Measurements from ENCODE around the gene RIN2. TPM values are rescaled to one million over a fixed set of nuclear protein-coding genes. Genes with fewer than 3 reads are reported as not detected.

The RIN2 gene
- total RNA-seq, 1 donor from 2014 or later: not detected

GRCh38 chr20:19725373-19725772 lies 32.7 kb upstream of the RIN2 start:
- DNase-seq (ENCODE audit: low spot score): no peak
- Mint-ChIP-seq H3K9me3 (no peaks in the 10 kb centered on the region), H3K4me3 (ENCODE audit: low read depth) (no peak overlapping the region), H3K27me3 (ENCODE audit: low read depth) (no peaks in the 10 kb centered on the region), H3K4me1 (ENCODE audit: low read depth) (no peaks in the 10 kb centered on the region), H3K36me3 (ENCODE audit: low read depth) (no peaks in the 10 kb centered on the region), H3K27ac (no peak overlapping the region)
- intact Hi-C loops (cut with micrococcal nuclease): no loop called here

- H3K27ac Mint-ChIP-seq: no peak overlapping the region
- H3K9me3 Mint-ChIP-seq: no peaks in the 10 kb centered on the region
- no peak overlapping the region for H3K4me3 Mint-ChIP-seq (ENCODE audit: low read depth)
- intact Hi-C loops (cut with micrococcal nuclease): no loop called here
- H3K36me3 Mint-ChIP-seq (ENCODE audit: low read depth): no peaks in the 10 kb centered on the region
- no peaks in the 10 kb centered on the region for H3K4me1 Mint-ChIP-seq (ENCODE audit: low read depth)
- no peaks in the 10 kb centered on the region for H3K27me3 Mint-ChIP-seq (ENCODE audit: low read depth)
- DNase-seq (ENCODE audit: low spot score): no peak
Observed at GRCh38 chr20:19725814-19726525, 32.1 kb upstream of the RIN2 start.

- intact Hi-C loops (cut with micrococcal nuclease): no loop called here
- H3K27ac Mint-ChIP-seq: no peak overlapping the region
- no peaks in the 10 kb centered on the region for H3K4me1 Mint-ChIP-seq (ENCODE audit: low read depth)
- no peak overlapping the region for H3K4me3 Mint-ChIP-seq (ENCODE audit: low read depth)
- H3K27me3 Mint-ChIP-seq (ENCODE audit: low read depth): no peaks in the 10 kb centered on the region
- no peak for DNase-seq (ENCODE audit: low spot score)
- no peaks in the 10 kb centered on the region for H3K9me3 Mint-ChIP-seq
- no peaks in the 10 kb centered on the region for H3K36me3 Mint-ChIP-seq (ENCODE audit: low read depth)
Observed at GRCh38 chr20:19727251-19727847, 30.7 kb upstream of the RIN2 start.

- H3K4me1 Mint-ChIP-seq (ENCODE audit: low read depth): no peaks in the 10 kb centered on the region
- H3K9me3 Mint-ChIP-seq: no peaks in the 10 kb centered on the region
- no peak overlapping the region for H3K4me3 Mint-ChIP-seq (ENCODE audit: low read depth)
- DNase-seq (ENCODE audit: low spot score): no peak
- no peaks in the 10 kb centered on the region for H3K27me3 Mint-ChIP-seq (ENCODE audit: low read depth)
- no peak overlapping the region for H3K27ac Mint-ChIP-seq
- intact Hi-C loops (cut with micrococcal nuclease): no loop called here
- H3K36me3 Mint-ChIP-seq (ENCODE audit: low read depth): no peaks in the 10 kb centered on the region
Observed at GRCh38 chr20:19729672-19730071, 28.4 kb upstream of the RIN2 start.

GRCh38 chr20:19730706-19731105 lies 27.4 kb upstream of the RIN2 start:
- Mint-ChIP-seq H3K36me3 (ENCODE audit: low read depth) (no peaks in the 10 kb centered on the region), H3K4me3 (ENCODE audit: low read depth) (no peak overlapping the region), H3K9me3 (no peaks in the 10 kb centered on the region), H3K4me1 (ENCODE audit: low read depth) (peaks cover 3% of the 10 kb centered on the region), H3K27me3 (ENCODE audit: low read depth) (no peaks in the 10 kb centered on the region), H3K27ac (no peak overlapping the region)
- intact Hi-C loops (cut with micrococcal nuclease): no loop called here
- DNase-seq (ENCODE audit: low spot score): no peak

GRCh38 chr20:19734811-19735210 lies 23.2 kb upstream of the RIN2 start:
- intact Hi-C loops (cut with micrococcal nuclease): no loop called here
- Mint-ChIP-seq H3K4me3 (ENCODE audit: low read depth) (no peak overlapping the region), H3K9me3 (no peaks in the 10 kb centered on the region), H3K27ac (no peak overlapping the region), H3K27me3 (ENCODE audit: low read depth) (no peaks in the 10 kb centered on the region), H3K4me1 (ENCODE audit: low read depth) (peaks cover 4% of the 10 kb centered on the region), H3K36me3 (ENCODE audit: low read depth) (no peaks in the 10 kb centered on the region)
- DNase-seq (ENCODE audit: low spot score): no peak

- intact Hi-C loops (cut with micrococcal nuclease): no loop called here
- Mint-ChIP-seq H3K36me3 (ENCODE audit: low read depth) (no peaks in the 10 kb centered on the region), H3K4me3 (ENCODE audit: low read depth) (no peak overlapping the region), H3K27ac (no peak overlapping the region), H3K4me1 (ENCODE audit: low read depth) (peaks cover 4% of the 10 kb centered on the region), H3K9me3 (no peaks in the 10 kb centered on the region), H3K27me3 (ENCODE audit: low read depth) (no peaks in the 10 kb centered on the region)
- DNase-seq (ENCODE audit: low spot score): no peak
Observed at GRCh38 chr20:19735446-19735845, 22.6 kb upstream of the RIN2 start.

- no peak for DNase-seq (ENCODE audit: low spot score)
- intact Hi-C loops (cut with micrococcal nuclease): no loop called here
- no peak overlapping the region for H3K4me3 Mint-ChIP-seq (ENCODE audit: low read depth)
- H3K4me1 Mint-ChIP-seq (ENCODE audit: low read depth): peaks cover 4% of the 10 kb centered on the region
- H3K27ac Mint-ChIP-seq: no peak overlapping the region
- H3K9me3 Mint-ChIP-seq: no peaks in the 10 kb centered on the region
- peaks cover 4% of the 10 kb centered on the region for H3K27me3 Mint-ChIP-seq (ENCODE audit: low read depth)
- H3K36me3 Mint-ChIP-seq (ENCODE audit: low read depth): no peaks in the 10 kb centered on the region
Observed at GRCh38 chr20:19737025-19737424, 21.0 kb upstream of the RIN2 start.

GRCh38 chr20:19738951-19739350 lies 19.1 kb upstream of the RIN2 start:
- Mint-ChIP-seq H3K4me1 (ENCODE audit: low read depth) (peaks cover 4% of the 10 kb centered on the region), H3K27me3 (ENCODE audit: low read depth) (peaks cover 5% of the 10 kb centered on the region), H3K4me3 (ENCODE audit: low read depth) (no peak overlapping the region), H3K9me3 (no peaks in the 10 kb centered on the region), H3K36me3 (ENCODE audit: low read depth) (no peaks in the 10 kb centered on the region), H3K27ac (no peak overlapping the region)
- intact Hi-C loops (cut with micrococcal nuclease): no loop called here
- DNase-seq (ENCODE audit: low spot score): no peak

- Mint-ChIP-seq H3K27me3 (ENCODE audit: low read depth) (peaks cover 5% of the 10 kb centered on the region), H3K4me1 (ENCODE audit: low read depth) (peaks cover 4% of the 10 kb centered on the region), H3K36me3 (ENCODE audit: low read depth) (no peaks in the 10 kb centered on the region), H3K27ac (no peak overlapping the region), H3K9me3 (no peaks in the 10 kb centered on the region), H3K4me3 (ENCODE audit: low read depth) (no peak overlapping the region)
- intact Hi-C loops (cut with micrococcal nuclease): no loop called here
- no peak for DNase-seq (ENCODE audit: low spot score)
Observed at GRCh38 chr20:19739351-19739750, 18.7 kb upstream of the RIN2 start.

GRCh38 chr20:19740512-19740911 lies 17.5 kb upstream of the RIN2 start:
- no peak for DNase-seq (ENCODE audit: low spot score)
- Mint-ChIP-seq H3K4me3 (ENCODE audit: low read depth) (no peak overlapping the region), H3K4me1 (ENCODE audit: low read depth) (peaks cover 1% of the 10 kb centered on the region), H3K9me3 (peaks cover 3% of the 10 kb centered on the region), H3K27me3 (ENCODE audit: low read depth) (peaks cover 5% of the 10 kb centered on the region), H3K27ac (no peak overlapping the region), H3K36me3 (ENCODE audit: low read depth) (no peaks in the 10 kb centered on the region)
- intact Hi-C loops (cut with micrococcal nuclease): no loop called here

- H3K9me3 Mint-ChIP-seq: peaks cover 9% of the 10 kb centered on the region
- intact Hi-C loops (cut with micrococcal nuclease): no loop called here
- no peak for DNase-seq (ENCODE audit: low spot score)
- no peaks in the 10 kb centered on the region for H3K36me3 Mint-ChIP-seq (ENCODE audit: low read depth)
- H3K4me1 Mint-ChIP-seq (ENCODE audit: low read depth): peaks cover 1% of the 10 kb centered on the region
- H3K27ac Mint-ChIP-seq: no peak overlapping the region
- H3K27me3 Mint-ChIP-seq (ENCODE audit: low read depth): peaks cover 5% of the 10 kb centered on the region
- no peak overlapping the region for H3K4me3 Mint-ChIP-seq (ENCODE audit: low read depth)
Observed at GRCh38 chr20:19741924-19742323, 16.1 kb upstream of the RIN2 start.

GRCh38 chr20:19742974-19743639 lies 15.0 kb upstream of the RIN2 start:
- no peaks in the 10 kb centered on the region for H3K4me1 Mint-ChIP-seq (ENCODE audit: low read depth)
- H3K36me3 Mint-ChIP-seq (ENCODE audit: low read depth): no peaks in the 10 kb centered on the region
- no peak overlapping the region for H3K4me3 Mint-ChIP-seq (ENCODE audit: low read depth)
- H3K27ac Mint-ChIP-seq: no peak overlapping the region
- no peak for DNase-seq (ENCODE audit: low spot score)
- H3K27me3 Mint-ChIP-seq (ENCODE audit: low read depth): peaks cover 5% of the 10 kb centered on the region
- H3K9me3 Mint-ChIP-seq: peaks cover 9% of the 10 kb centered on the region
- intact Hi-C loops (cut with micrococcal nuclease): no loop called here

All from activated T-helper 2 cell treated with anti-CD3 and anti-CD28 coated beads, Interferon-gamma antibody, Interleukin-2, Interleukin-4, amounts not matched to agents 10 μg/mL and 5 μg/mL and 100 μg/mL, durations not matched to agents 14 hours and 24 hours and 36 hours (primary cell).